Measurements from ENCODE around the gene GRAMD2A.

DNA sequence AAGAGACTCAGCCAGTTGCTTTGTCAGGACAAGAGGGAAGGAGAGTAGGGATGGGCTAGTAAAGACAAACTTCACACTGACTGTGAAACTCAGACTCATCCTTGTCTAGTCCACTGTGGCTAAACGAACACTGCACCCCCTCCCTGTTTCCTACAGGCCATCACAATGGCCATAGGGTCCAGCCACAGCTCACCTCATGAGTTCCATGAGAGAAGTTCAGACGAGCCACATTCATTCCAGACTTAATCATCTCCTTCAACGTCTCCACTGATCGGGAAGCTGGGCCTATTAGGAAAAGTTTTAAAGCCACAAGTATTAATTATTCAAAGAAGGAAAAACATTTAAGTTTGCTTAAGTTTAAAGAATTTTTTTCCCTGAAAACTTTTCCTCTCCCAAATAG, 19.6 kb upstream of the GRAMD2A start:
- TF ChIP-seq, protein P1, sequence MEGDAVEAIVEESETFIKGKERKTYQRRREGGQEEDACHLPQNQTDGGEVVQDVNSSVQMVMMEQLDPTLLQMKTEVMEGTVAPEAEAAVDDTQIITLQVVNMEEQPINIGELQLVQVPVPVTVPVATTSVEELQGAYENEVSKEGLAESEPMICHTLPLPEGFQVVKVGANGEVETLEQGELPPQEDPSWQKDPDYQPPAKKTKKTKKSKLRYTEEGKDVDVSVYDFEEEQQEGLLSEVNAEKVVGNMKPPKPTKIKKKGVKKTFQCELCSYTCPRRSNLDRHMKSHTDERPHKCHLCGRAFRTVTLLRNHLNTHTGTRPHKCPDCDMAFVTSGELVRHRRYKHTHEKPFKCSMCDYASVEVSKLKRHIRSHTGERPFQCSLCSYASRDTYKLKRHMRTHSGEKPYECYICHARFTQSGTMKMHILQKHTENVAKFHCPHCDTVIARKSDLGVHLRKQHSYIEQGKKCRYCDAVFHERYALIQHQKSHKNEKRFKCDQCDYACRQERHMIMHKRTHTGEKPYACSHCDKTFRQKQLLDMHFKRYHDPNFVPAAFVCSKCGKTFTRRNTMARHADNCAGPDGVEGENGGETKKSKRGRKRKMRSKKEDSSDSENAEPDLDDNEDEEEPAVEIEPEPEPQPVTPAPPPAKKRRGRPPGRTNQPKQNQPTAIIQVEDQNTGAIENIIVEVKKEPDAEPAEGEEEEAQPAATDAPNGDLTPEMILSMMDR (conservative IDR thresholded peaks at IDR 0.05; ENCODE audit: low read depth in 2 of 2): no peak
- no peak for TF ChIP-seq POLR2AphosphoS5 (IDR thresholded peaks at IDR 0.05; ENCODE audit: low read depth)
- no peak for TF ChIP-seq EZH2phosphoT487 (IDR thresholded peaks at IDR 0.05; ENCODE audit: unreplicated experiment)
- no peak for TF ChIP-seq EZH2 (IDR thresholded peaks at IDR 0.05; ENCODE audit: low read depth, unreplicated experiment)
- TF ChIP-seq, protein P2, sequence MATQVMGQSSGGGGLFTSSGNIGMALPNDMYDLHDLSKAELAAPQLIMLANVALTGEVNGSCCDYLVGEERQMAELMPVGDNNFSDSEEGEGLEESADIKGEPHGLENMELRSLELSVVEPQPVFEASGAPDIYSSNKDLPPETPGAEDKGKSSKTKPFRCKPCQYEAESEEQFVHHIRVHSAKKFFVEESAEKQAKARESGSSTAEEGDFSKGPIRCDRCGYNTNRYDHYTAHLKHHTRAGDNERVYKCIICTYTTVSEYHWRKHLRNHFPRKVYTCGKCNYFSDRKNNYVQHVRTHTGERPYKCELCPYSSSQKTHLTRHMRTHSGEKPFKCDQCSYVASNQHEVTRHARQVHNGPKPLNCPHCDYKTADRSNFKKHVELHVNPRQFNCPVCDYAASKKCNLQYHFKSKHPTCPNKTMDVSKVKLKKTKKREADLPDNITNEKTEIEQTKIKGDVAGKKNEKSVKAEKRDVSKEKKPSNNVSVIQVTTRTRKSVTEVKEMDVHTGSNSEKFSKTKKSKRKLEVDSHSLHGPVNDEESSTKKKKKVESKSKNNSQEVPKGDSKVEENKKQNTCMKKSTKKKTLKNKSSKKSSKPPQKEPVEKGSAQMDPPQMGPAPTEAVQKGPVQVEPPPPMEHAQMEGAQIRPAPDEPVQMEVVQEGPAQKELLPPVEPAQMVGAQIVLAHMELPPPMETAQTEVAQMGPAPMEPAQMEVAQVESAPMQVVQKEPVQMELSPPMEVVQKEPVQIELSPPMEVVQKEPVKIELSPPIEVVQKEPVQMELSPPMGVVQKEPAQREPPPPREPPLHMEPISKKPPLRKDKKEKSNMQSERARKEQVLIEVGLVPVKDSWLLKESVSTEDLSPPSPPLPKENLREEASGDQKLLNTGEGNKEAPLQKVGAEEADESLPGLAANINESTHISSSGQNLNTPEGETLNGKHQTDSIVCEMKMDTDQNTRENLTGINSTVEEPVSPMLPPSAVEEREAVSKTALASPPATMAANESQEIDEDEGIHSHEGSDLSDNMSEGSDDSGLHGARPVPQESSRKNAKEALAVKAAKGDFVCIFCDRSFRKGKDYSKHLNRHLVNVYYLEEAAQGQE (IDR thresholded peaks at IDR 0.05; ENCODE audit: unreplicated experiment): no peak
- no peak for TF ChIP-seq JUNB (IDR thresholded peaks at IDR 0.05; ENCODE audit: unreplicated experiment)

Data from GM23338 (cell line).